NCI-H2196 treated with DMSO at 0.1 percent for 48 hours (cell line): ENCODE results near the gene AASDH.

Source experiments
- DNase-seq: peaks from one replicate; lab custom pipeline; 2025; ENCODE audit not compliant: unreplicated experiment; lab: John Stamatoyannopoulos, UW

AASDH gene

GRCh38 chr4:56316011-56316650, 71.2 kb downstream of the AASDH start:
- no peak for DNase-seq

- DNase-seq: no peak
These were observed 71.7 kb downstream of the AASDH start for GRCh38 chr4:56315543-56315942.

GRCh38 chr4:56315041-56315440, 72.2 kb downstream of the AASDH start:
- no peak for DNase-seq

- no peak for DNase-seq
These were observed 72.9 kb downstream of the AASDH start for GRCh38 chr4:56314207-56314915.

- DNase-seq: no peak
These were observed 74.2 kb downstream of the AASDH start for GRCh38 chr4:56313132-56313531.

GRCh38 chr4:56311299-56311975, 75.9 kb downstream of the AASDH start:
- no peak for DNase-seq

GRCh38 chr4:56310401-56311125, 76.7 kb downstream of the AASDH start:
- DNase-seq: no peak

GRCh38 chr4:56308384-56308783, 78.9 kb downstream of the AASDH start:
- no peak for DNase-seq

GRCh38 chr4:56307423-56307822, 79.9 kb downstream of the AASDH start:
- no peak for DNase-seq

- no peak for DNase-seq
These were observed 81.9 kb downstream of the AASDH start for GRCh38 chr4:56305390-56305789.

- no peak for DNase-seq
These were observed 83.4 kb downstream of the AASDH start for GRCh38 chr4:56303921-56304320.

- DNase-seq: no peak
These were observed 84.5 kb downstream of the AASDH start for GRCh38 chr4:56302760-56303159.

GRCh38 chr4:56301997-56302496, 85.2 kb downstream of the AASDH start:
- no peak for DNase-seq

GRCh38 chr4:56301181-56301996, 85.9 kb downstream of the AASDH start:
- no peak for DNase-seq

- no peak for DNase-seq
These were observed 89.1 kb downstream of the AASDH start for GRCh38 chr4:56298236-56298635.

- no peak for DNase-seq
These were observed 89.5 kb downstream of the AASDH start for GRCh38 chr4:56297776-56298175.

- DNase-seq: no peak
These were observed 90.8 kb downstream of the AASDH start for GRCh38 chr4:56296526-56296925.

GRCh38 chr4:56293121-56293520, 94.2 kb downstream of the AASDH start:
- no peak for DNase-seq

- DNase-seq: no peak
These were observed 97.4 kb downstream of the AASDH start for GRCh38 chr4:56289934-56290333.

- no peak for DNase-seq
These were observed 98.6 kb downstream of the AASDH start for GRCh38 chr4:56288663-56289062.
